Psoas muscle (tissue), 8 donors: ENCODE measurements around the gene UTRN. TPM values are rescaled to one million over a fixed set of nuclear protein-coding genes. Genes with fewer than 3 reads are reported as not detected.

Experiments
- ATAC-seq, 4 donors: fragments of 200-7000 bp; cut with Tn5 transposase; one replicate each; pipeline ENCODE4 v1.9.1; 2020; ENCODE audit warnings: moderate library complexity in 3 of 4, mild to moderate bottlenecking in 2 of 4
- DNase-seq, 2 donors: peaks; one replicate each; pipeline ENCODE4 v3.0.0-alpha.2; 2020
- H3K27ac ChIP-seq: fragments of 200-600 bp; one replicate; pipeline ENCODE4 v1.8.0; 2022
- H3K27me3 ChIP-seq, 3 donors: fragments of 200-600 bp in 1 of 3; one replicate each; pipeline versions ENCODE4 v1.6.1 to v1.8.0; 2013 to 2022; ENCODE audit warnings: low read length in 2 of 3, mild to moderate bottlenecking in 2 of 3, moderate library complexity in 1 of 3; ENCODE audit not compliant: insufficient read depth in 3 of 3
- H3K36me3 ChIP-seq, 2 donors: fragments of 200-600 bp in 1 of 2; one replicate each; pipeline versions ENCODE4 v1.6.1 to v1.8.0; 2013 to 2022; ENCODE audit warnings: low read depth in 1 of 2, mild to moderate bottlenecking in 1 of 2, moderate library complexity in 1 of 2; ENCODE audit not compliant: insufficient read depth in 1 of 2
- H3K4me1 ChIP-seq: fragments of 200-600 bp; one replicate; pipeline ENCODE4 v1.8.0; 2022
- H3K4me3 ChIP-seq: fragments of 200-600 bp; one replicate; pipeline ENCODE4 v1.8.0; 2022; ENCODE audit warnings: mild to moderate bottlenecking
- H3K9me3 ChIP-seq: fragments of 200-600 bp; one replicate; pipeline ENCODE4 v1.8.0; 2022
- CTCF ChIP-seq: fragments of 200-600 bp; IDR thresholded peaks from one replicate; pipeline ENCODE4 v1.8.0; 2022; ENCODE audit warnings: antibody characterized with exemption
- WGBS, 3 donors: extraction: QIAGEN DNeasy Blood & Tissue Kit; methylation state at CpG; one replicate each; pipeline versions ENCODE4 v1.1.6 to v1.1.7; 2013; 5-methylcytosine and 5-hydroxymethylcytosine counted together
- intact Hi-C, 2 donors: fragments of 100-400 bp; cut with DNase I; formaldehyde crosslinking; loops; one replicate each; pipeline versions ENCODE4 v1.11.0 to v1.14.2; 2022
- polyA plus RNA-seq, 3 donors: library from polyadenylated mRNA; stranded (reverse); fragments of 200-250 nt; gene quantifications; one replicate each; pipeline ENCODE4 v1.2.3, GENCODE V29; 2013
- total RNA-seq, 4 donors: library from RNA; stranded (reverse); fragmentation: NEBNext Ultra II Directional in 2 of 4; extraction: Animal tissue kit (Norgen Biotek cat#: 25700) in 2 of 4; gene quantifications; one replicate each; pipeline versions ENCODE4 v1.2.1 to v1.2.4, GENCODE V29; 2021 to 2023
- donor health status: healthy with polysubstance abuse.
- donor health status: DM: no; HTN: no; CAD: no; lungs with moderate emphysema.
- donor health status: Bipolar disorder and iron deficiency.
- donor health status: healthy.
- donor health status: DM: yes; HTN: yes; CAD: no.
- donor health status: DM: no; HTN: no; CAD: no.
- donor health status: DM: no; HTN: no; CAD: no.
- donor health status: DM: yes; HTN: yes; CAD: no.

Gene UTRN
- total and polyA plus RNA-seq, 7 donors = 6.0 to 64.9 (median 29.1) TPM

- Histone ChIP-seq H3K4me1 (peaks cover 7% of the 10 kb centered on the region), H3K27ac (no peak overlapping the region), H3K36me3 (peaks cover 0 to 16% of the 10 kb centered on the region in 2 donors), H3K9me3 (no peaks in the 10 kb centered on the region), H3K4me3 (no peak overlapping the region), H3K27me3 (no peaks in the 10 kb centered on the region)
- no peak for ATAC-seq
- TF ChIP-seq CTCF = no peak
- no peak for DNase-seq
- 53 to 76% (median 60%) methylated on average over 3 of the region's 3 CpGs for WGBS, 3 donors
- intact Hi-C loops = no loop called here
Measured at GRCh38 chr6:144305985-144306384, 20.9 kb downstream of the UTRN start.

- no peak for TF ChIP-seq CTCF
- Histone ChIP-seq H3K36me3 (peaks cover 0 to 13% of the 10 kb centered on the region in 2 donors), H3K27ac (no peak overlapping the region), H3K9me3 (no peaks in the 10 kb centered on the region), H3K4me3 (no peak overlapping the region), H3K4me1 (peaks cover 14% of the 10 kb centered on the region), H3K27me3 (no peaks in the 10 kb centered on the region)
- ATAC-seq (no peak), DNase-seq (no peak)
- 76 to 93% (median 92%) methylated on average over 3 of the region's 3 CpGs for WGBS, 3 donors
- intact Hi-C loops = no loop called here
Measured at GRCh38 chr6:144307880-144308279, 22.7 kb downstream of the UTRN start.

- H3K4me1 ChIP-seq = peaks cover 39% of the 10 kb centered on the region
- no peak for ATAC-seq
- no peak for TF ChIP-seq CTCF
- H3K4me3 ChIP-seq = no peak overlapping the region
- intact Hi-C loops = no loop called here
- WGBS, 3 donors = 85 to 90% (median 89%) methylated on average over 5 of the region's 5 CpGs
- DNase-seq = no peak
- H3K27ac ChIP-seq = no peak overlapping the region
- H3K36me3 ChIP-seq = peaks cover 0 to 13% of the 10 kb centered on the region in 2 donors
- H3K27me3 ChIP-seq = no peaks in the 10 kb centered on the region
- no peaks in the 10 kb centered on the region for H3K9me3 ChIP-seq
Measured at GRCh38 chr6:144310765-144311164, 25.6 kb downstream of the UTRN start.

GRCh38 chr6:144311361-144311760 is 26.2 kb downstream of the UTRN start:
- H3K9me3 ChIP-seq = no peaks in the 10 kb centered on the region
- no peak overlapping the region for H3K4me3 ChIP-seq
- H3K27ac ChIP-seq = no peak overlapping the region
- DNase-seq (no peak), ATAC-seq (no peak)
- H3K27me3 ChIP-seq = no peaks in the 10 kb centered on the region
- 79 to 92% (median 88%) methylated on average over 2 of the region's 2 CpGs for WGBS, 3 donors
- no peak for TF ChIP-seq CTCF
- H3K4me1 ChIP-seq = peaks cover 41% of the 10 kb centered on the region
- intact Hi-C loops = no loop called here
- peaks cover 0 to 13% of the 10 kb centered on the region in 2 donors for H3K36me3 ChIP-seq

- Histone ChIP-seq H3K9me3 (no peaks in the 10 kb centered on the region), H3K4me3 (no peak overlapping the region), H3K27ac (peak overlapping the region; percentile 13), H3K27me3 (no peaks in the 10 kb centered on the region), H3K36me3 (peaks cover 0 to 6% of the 10 kb centered on the region in 2 donors), H3K4me1 (peaks cover 41% of the 10 kb centered on the region)
- ATAC-seq (peak; percentile 45 to 83 (median 70)), DNase-seq (peak; percentile 59 to 81)
- TF ChIP-seq CTCF = no peak
- intact Hi-C loops = no loop called here
- 37 to 52% (median 45%) methylated on average over 5 of the region's 5 CpGs for WGBS, 3 donors
Measured at GRCh38 chr6:144314003-144314485, 28.9 kb downstream of the UTRN start.
